ENCODE measurements around the gene RUNX2.

- TF ChIP-seq, protein P1, sequence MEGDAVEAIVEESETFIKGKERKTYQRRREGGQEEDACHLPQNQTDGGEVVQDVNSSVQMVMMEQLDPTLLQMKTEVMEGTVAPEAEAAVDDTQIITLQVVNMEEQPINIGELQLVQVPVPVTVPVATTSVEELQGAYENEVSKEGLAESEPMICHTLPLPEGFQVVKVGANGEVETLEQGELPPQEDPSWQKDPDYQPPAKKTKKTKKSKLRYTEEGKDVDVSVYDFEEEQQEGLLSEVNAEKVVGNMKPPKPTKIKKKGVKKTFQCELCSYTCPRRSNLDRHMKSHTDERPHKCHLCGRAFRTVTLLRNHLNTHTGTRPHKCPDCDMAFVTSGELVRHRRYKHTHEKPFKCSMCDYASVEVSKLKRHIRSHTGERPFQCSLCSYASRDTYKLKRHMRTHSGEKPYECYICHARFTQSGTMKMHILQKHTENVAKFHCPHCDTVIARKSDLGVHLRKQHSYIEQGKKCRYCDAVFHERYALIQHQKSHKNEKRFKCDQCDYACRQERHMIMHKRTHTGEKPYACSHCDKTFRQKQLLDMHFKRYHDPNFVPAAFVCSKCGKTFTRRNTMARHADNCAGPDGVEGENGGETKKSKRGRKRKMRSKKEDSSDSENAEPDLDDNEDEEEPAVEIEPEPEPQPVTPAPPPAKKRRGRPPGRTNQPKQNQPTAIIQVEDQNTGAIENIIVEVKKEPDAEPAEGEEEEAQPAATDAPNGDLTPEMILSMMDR (IDR thresholded peaks at IDR 0.05) = no peak
- TF ChIP-seq POLR2A (IDR thresholded peaks at IDR 0.05) = no peak
Measured at GRCh38 chr6:45437439-45437815, 109.3 kb downstream of the RUNX2 start.

All from testis (tissue), 2 donors.